A673 (cell line): ENCODE measurements around the gene TET1. TPM values are rescaled to one million over a fixed set of nuclear protein-coding genes. Genes with fewer than 3 reads are reported as not detected.

Experiments
- BruUV-seq: library from RNA; stranded (reverse); fragments of 400-500 nt; replicated peaks from 2 replicates; lab custom pipeline; 2021; lab: Mats Ljungman, UMichigan
- CTCF ChIA-PET: fragments of 300-600 bp; sonication (Branson Sonifier 250); formaldehyde crosslinking; loops from one replicate; lab custom pipeline; 2022; ENCODE audit warnings: antibody characterized with exemption; lab: Charles Lee
- POLR2A ChIA-PET: fragments of 300-600 bp; sonication (Branson Sonifier 250); formaldehyde crosslinking; loops from one replicate; lab custom pipeline; 2022; ENCODE audit warnings: antibody characterized with exemption; ENCODE audit not compliant: low non-redundant PET; lab: Charles Lee
- DNase-seq: peaks from one replicate; pipeline ENCODE4 v3.0.0-alpha.2; 2015; ENCODE audit warnings: low spot score
- H3K27ac ChIP-seq: fragments of 200-600 bp; sonication (generic); 2 replicates; pipeline ENCODE4 v1.5.1; 2016; ENCODE audit warnings: mixed run types, low read depth, mild to moderate bottlenecking, mixed read lengths, antibody characterized with exemption, low read length; ENCODE audit not compliant: poor library complexity, severe bottlenecking
- H3K27me3 ChIP-seq: fragments of 200-600 bp; sonication (generic); replicated peaks from 2 replicates; pipeline ENCODE4 v1.6.1; 2017; ENCODE audit warnings: mixed run types, low read depth, mild to moderate bottlenecking, mixed read lengths, antibody characterized with exemption, low read length; ENCODE audit not compliant: insufficient read depth, poor library complexity
- H3K36me3 ChIP-seq: fragments of 200-600 bp; sonication (generic); 2 replicates; pipeline ENCODE4 v1.6.1; 2016; ENCODE audit warnings: mixed run types, mild to moderate bottlenecking, mixed read lengths, antibody characterized with exemption, low read length; ENCODE audit not compliant: insufficient read depth, poor library complexity, severe bottlenecking
- H3K4me1 ChIP-seq: fragments of 200-600 bp; sonication (generic); 2 replicates; pipeline ENCODE4 v1.6.1; 2017; ENCODE audit warnings: mixed run types, mild to moderate bottlenecking, mixed read lengths, antibody characterized with exemption, low read length; ENCODE audit not compliant: insufficient read depth, poor library complexity, severe bottlenecking
- H3K4me3 ChIP-seq: fragments of 200-600 bp; sonication (generic); 2 replicates; pipeline ENCODE4 v1.5.1; 2016; ENCODE audit warnings: low read depth, mixed run types, mild to moderate bottlenecking, mixed read lengths, low read length; ENCODE audit not compliant: poor library complexity, severe bottlenecking
- H3K9me3 ChIP-seq: fragments of 200-600 bp; sonication (generic); 2 replicates; pipeline ENCODE4 v1.6.1; 2016; ENCODE audit warnings: mixed run types, low read depth, mild to moderate bottlenecking, mixed read lengths, antibody characterized with exemption, low read length; ENCODE audit not compliant: poor library complexity, severe bottlenecking
- CTCF ChIP-seq: fragments of 300-800, 200-600 bp; sonication (generic); conservative IDR thresholded peaks from 2 replicates; pipeline ENCODE4 v1.5.1; 2017; ENCODE audit warnings: low read depth, mild to moderate bottlenecking, antibody characterized with exemption, low read length, moderate library complexity, mixed read lengths
- EZH2 ChIP-seq: fragments of 200-600 bp; sonication (generic); IDR thresholded peaks from 2 replicates; pipeline ENCODE4 v1.6.1; 2017; ENCODE audit warnings: borderline replicate concordance, low read depth, mild to moderate bottlenecking, mixed read lengths, antibody characterized with exemption, low read length; ENCODE audit not compliant: poor library complexity, severe bottlenecking
- intact Hi-C: fragments of 100-400 bp; cut with micrococcal nuclease; formaldehyde crosslinking; loops from one replicate; pipeline ENCODE4 v1.10.0; 2022; ENCODE audit not compliant: unreplicated experiment
- total RNA-seq: library from RNA; stranded (reverse); gene quantifications from 2 replicates; pipeline ENCODE4 v1.2.3, GENCODE V29; 2021

Gene TET1
- total RNA-seq, 1 experiment from 2014 or later, result 15.2 TPM

DNA sequence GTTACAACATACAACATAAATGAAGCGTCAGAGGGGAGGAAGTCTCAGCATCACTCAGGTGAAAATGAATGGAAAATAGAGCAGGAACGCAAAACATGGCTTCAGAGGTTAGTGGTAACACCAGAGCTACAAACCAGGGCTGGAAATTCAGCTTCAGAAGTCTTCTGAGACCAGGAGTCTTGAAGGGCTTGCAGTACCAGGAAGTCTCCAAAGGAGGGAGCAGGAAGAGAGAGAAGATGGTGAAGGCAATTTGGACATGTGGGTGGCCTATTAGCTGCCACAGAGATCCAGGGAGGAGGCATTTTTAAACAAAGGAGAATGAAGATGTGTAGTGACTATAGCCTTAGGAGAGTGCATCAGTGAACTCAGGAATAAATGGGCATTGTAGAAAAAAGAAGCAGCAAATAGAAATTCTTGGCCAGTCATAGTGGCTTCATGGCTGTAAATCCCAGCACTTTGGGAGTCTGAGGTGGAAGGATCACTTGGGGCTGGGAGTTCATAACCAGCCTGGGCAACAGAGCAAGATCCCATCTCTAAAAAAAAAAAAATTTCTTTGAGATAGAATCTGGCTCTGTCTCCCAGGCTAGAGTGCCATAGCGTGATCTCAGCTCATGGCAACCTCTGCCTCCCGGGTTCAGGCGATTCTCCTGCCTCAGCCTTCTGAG is 9.3 kb upstream of the TET1 start:
- TF ChIP-seq EZH2 (no peak), CTCF (peak; percentile 86)
- no TSS peak for BruUV-seq
- DNase-seq, result peak; percentile 92
- intact Hi-C loops, result loop anchor here (10.0 kb wide), 1 partner anchor 354 kb away; the partner anchor contains the start of gene DDX50
- ChIA-PET POLR2A (no interaction called here), CTCF (interaction anchor here (0.5 to 1.5 kb wide), 10 partner anchors 9 to 854 kb away, joined by 3 to 7 read pairs (median 6); partner anchors contain the start of gene TET1)
- Histone ChIP-seq H3K36me3 (no peaks in the 10 kb centered on the region), H3K9me3 (no peaks in the 10 kb centered on the region), H3K4me3 (no peak overlapping the region), H3K27ac (no peak overlapping the region), H3K27me3 (no peaks in the 10 kb centered on the region), H3K4me1 (peaks cover 3% of the 10 kb centered on the region)

- no peaks in the 10 kb centered on the region for H3K27me3 ChIP-seq
- H3K4me1 ChIP-seq, result peaks cover 8% of the 10 kb centered on the region
- no TSS peak for BruUV-seq
- DNase-seq, result no peak
- intact Hi-C loops, result loop anchor here (10.0 kb wide), 1 partner anchor 352 kb away; the partner anchor contains the start of gene DDX50
- no peak overlapping the region for H3K27ac ChIP-seq
- ChIA-PET POLR2A (no interaction called here), CTCF (no interaction called here)
- no peaks in the 10 kb centered on the region for H3K9me3 ChIP-seq
- no peak overlapping the region for H3K4me3 ChIP-seq
- no peaks in the 10 kb centered on the region for H3K36me3 ChIP-seq
- TF ChIP-seq EZH2, result no peak
- no peak for TF ChIP-seq CTCF
Measured at GRCh38 chr10:68553138-68553537, 7.0 kb upstream of the TET1 start.

DNA sequence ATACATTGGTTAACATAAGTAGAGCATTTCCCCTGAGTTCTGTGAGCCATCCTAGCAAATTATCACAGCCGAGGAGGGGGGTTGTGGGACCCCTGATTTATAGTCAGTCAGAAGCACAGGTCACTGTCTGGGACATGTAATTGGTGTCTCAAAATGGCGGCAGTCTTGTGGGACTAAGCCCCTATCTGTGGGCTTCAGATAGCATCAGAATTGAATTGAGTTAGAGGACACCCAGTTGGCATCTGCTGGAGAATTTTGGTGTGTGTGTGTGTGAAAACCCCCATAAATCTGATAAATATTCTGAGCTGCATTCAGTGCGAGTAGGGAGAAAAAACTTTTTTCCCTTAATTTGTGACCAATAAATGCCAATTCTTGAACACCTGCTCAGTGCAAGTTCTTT is 6.5 kb upstream of the TET1 start:
- no peak overlapping the region for H3K4me3 ChIP-seq
- CTCF ChIA-PET, result no interaction called here
- no peak for DNase-seq
- intact Hi-C loops, result loop anchor here (10.0 kb wide), 1 partner anchor 351 kb away; the partner anchor contains the start of gene DDX50
- H3K36me3 ChIP-seq, result no peaks in the 10 kb centered on the region
- H3K27me3 ChIP-seq, result no peaks in the 10 kb centered on the region
- POLR2A ChIA-PET, result no interaction called here
- no TSS peak for BruUV-seq
- no peak for TF ChIP-seq CTCF
- H3K9me3 ChIP-seq, result no peaks in the 10 kb centered on the region
- H3K27ac ChIP-seq, result no peak overlapping the region
- H3K4me1 ChIP-seq, result peaks cover 8% of the 10 kb centered on the region
